Gastrocnemius medialis (tissue), 4 donors: ENCODE measurements around the gene FANCC. TPM values are rescaled to one million over a fixed set of nuclear protein-coding genes. Genes with fewer than 3 reads are reported as not detected.

Experiments used
- ATAC-seq, 2 donors: fragments of 150-250 bp; one replicate each; pipeline ENCODE4 v1.9.1; 2016
- DNase-seq, 2 donors: peaks; one replicate each; pipeline ENCODE4 v3.0.0-alpha.2; 2019
- H3K27ac ChIP-seq, 4 donors: fragments of 200-600 bp; sonication (generic); 1 replicate in 1 of 4; 2 replicates in 3 of 4; pipeline ENCODE4 v1.5.1; 2016 to 2018; ENCODE audit warnings: mild to moderate bottlenecking in 2 of 4, moderate library complexity in 1 of 4
- H3K27me3 ChIP-seq, 3 donors: fragments of 200-600 bp; sonication (generic) in 2 of 3; 1 replicate in 1 of 3; 2 replicates in 2 of 3; pipeline versions ENCODE4 v1.5.1 to v1.6.0; 2016 to 2019; ENCODE audit warnings: mild to moderate bottlenecking in 1 of 3, moderate library complexity in 1 of 3
- H3K36me3 ChIP-seq, 2 donors: fragments of 200-600 bp; sonication (generic) in 1 of 2; one replicate each; pipeline ENCODE4 v1.5.1; 2017 to 2018
- H3K4me1 ChIP-seq, 2 donors: fragments of 200-600 bp; sonication (generic) in 1 of 2; one replicate each; pipeline ENCODE4 v1.5.1; 2016 to 2017; ENCODE audit warnings: mild to moderate bottlenecking in 2 of 2
- H3K4me3 ChIP-seq, 4 donors: fragments of 200-600 bp; sonication (generic) in 3 of 4; 1 replicate in 1 of 4; 2 replicates in 3 of 4; pipeline ENCODE4 v1.5.1; 2016 to 2019; ENCODE audit warnings: mild to moderate bottlenecking in 2 of 4
- H3K9me3 ChIP-seq, 3 donors: fragments of 200-600 bp; sonication (generic) in 2 of 3; 1 replicate in 1 of 3; 2 replicates in 2 of 3; pipeline ENCODE4 v1.5.1; 2016 to 2019
- CTCF ChIP-seq, 5 experiments: fragments of 450-650 bp in 3 of 5; fragments of 200-600 bp in 2 of 5; sonication (generic) in 2 of 5; IDR thresholded peaks in 4 of 5; conservative IDR thresholded peaks in 1 of 5; 1 replicate in 4 of 5; 2 replicates in 1 of 5; pipeline ENCODE4 v1.5.1; 2016 to 2019; ENCODE audit warnings: antibody characterized with exemption in 5 of 5, mild to moderate bottlenecking in 3 of 5, moderate library complexity in 3 of 5
- POLR2A ChIP-seq, 2 donors: fragments of 450-650 bp; IDR thresholded peaks; one replicate each; pipeline ENCODE4 v1.6.1; 2017; ENCODE audit warnings: antibody characterized with exemption in 2 of 2, mild to moderate bottlenecking in 2 of 2, moderate library complexity in 2 of 2
- in situ Hi-C, 4 donors: fragments of 200-750 bp; cut with MboI; loops; one replicate each; pipeline versions ENCODE4 v1.15.0 to v1.8.0; 2017; ENCODE audit warnings: low sequenced_read_pairs in 4 of 4
- intact Hi-C: fragments of 100-400 bp; cut with DNase I; formaldehyde crosslinking; loops from one replicate; pipeline ENCODE4 v1.15.1; 2023; ENCODE audit warnings: low total_unique reads
- total RNA-seq, 4 donors: library from RNA; depleted of rRNA; stranded (reverse); fragments of >200 nt; gene quantifications; one replicate each; pipeline versions ENCODE4 v1.1.0 to v1.2.3, GENCODE V29; 2016

The FANCC gene
- total RNA-seq, 4 donors from 2014 or later: 1.2 to 4.8 (median 2.5) TPM

GRCh38 chr9:95307538-95307937, 10.0 kb downstream of the FANCC start:
- Histone ChIP-seq H3K27me3 (no peaks in the 10 kb centered on the region), H3K9me3 (no peaks in the 10 kb centered on the region), H3K36me3 (no peaks in the 10 kb centered on the region), H3K27ac (no peak overlapping the region), H3K4me1 (peaks cover 0 to 6% of the 10 kb centered on the region in 2 donors), H3K4me3 (no peak overlapping the region)
- intact Hi-C loops: no loop called here
- TF ChIP-seq POLR2A (IDR thresholded peaks at IDR 0.05) (no peak), CTCF (IDR thresholded peaks at IDR 0.05 in 4 of 5, conservative IDR thresholded peaks at IDR 0.05 in 1 of 5) (no peak)
- in situ Hi-C loops: loop anchor here in 2 of 4 donors (25.0 kb wide), 1 partner anchor 205 kb away; the partner anchor contains the start of gene PTCH1 (in 2 of the 2)
- no peak for DNase-seq
- ATAC-seq: no peak

DNA sequence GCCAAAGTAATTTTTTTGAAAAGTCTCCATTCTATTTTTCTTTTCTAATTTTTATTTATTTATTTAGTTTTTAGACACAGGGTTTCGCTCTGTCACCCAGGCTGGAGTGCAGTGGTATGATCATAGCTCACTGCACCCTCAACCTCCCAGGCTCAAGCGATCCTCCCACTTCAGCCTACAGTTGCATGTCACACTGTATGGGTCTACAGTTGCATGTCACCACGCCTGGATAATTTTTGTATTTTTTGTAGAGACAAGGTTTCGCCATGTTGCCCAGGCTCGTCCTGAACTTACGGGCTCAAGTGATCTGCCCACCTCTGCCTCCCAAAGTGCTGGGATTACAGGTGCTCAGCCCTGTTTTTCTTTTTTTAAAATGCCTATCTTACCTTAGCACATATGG, 10.7 kb downstream of the FANCC start:
- ATAC-seq (no peak), DNase-seq (no peak)
- Histone ChIP-seq H3K27me3 (no peaks in the 10 kb centered on the region), H3K36me3 (no peaks in the 10 kb centered on the region), H3K4me1 (peaks cover 0 to 6% of the 10 kb centered on the region in 2 donors), H3K4me3 (no peak overlapping the region), H3K27ac (no peak overlapping the region), H3K9me3 (no peaks in the 10 kb centered on the region)
- TF ChIP-seq CTCF (IDR thresholded peaks at IDR 0.05 in 4 of 5, conservative IDR thresholded peaks at IDR 0.05 in 1 of 5) (no peak), POLR2A (IDR thresholded peaks at IDR 0.05) (no peak)
- in situ Hi-C loops: loop anchor here in 2 of 4 donors (25.0 kb wide), 1 partner anchor 205 kb away; the partner anchor contains the start of gene PTCH1 (in 2 of the 2)
- intact Hi-C loops: no loop called here

- in situ Hi-C loops: loop anchor here in 2 of 4 donors (25.0 kb wide), 1 partner anchor 206 kb away; the partner anchor contains the start of gene PTCH1 (in 2 of the 2)
These were observed 11.6 kb downstream of the FANCC start for GRCh38 chr9:95305770-95306492.

DNA sequence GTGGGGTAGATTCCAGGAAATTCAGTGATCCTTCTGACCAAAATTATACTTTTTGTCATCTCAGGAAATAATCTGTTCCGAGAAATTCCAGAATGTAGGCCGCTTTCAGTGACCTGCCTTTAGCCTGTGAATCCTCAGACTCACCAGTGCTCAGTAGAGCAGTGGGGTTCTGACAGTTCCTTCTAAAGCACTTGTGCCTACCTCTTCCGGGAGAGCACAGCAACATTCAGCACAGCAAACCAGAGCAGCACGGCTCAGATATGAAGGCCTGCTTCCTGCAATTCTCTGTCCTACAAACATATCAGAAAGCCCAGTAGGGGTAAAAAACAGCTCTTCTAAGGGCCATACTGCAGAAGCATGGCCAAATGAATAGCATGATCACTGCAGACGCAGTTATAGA, 15.0 kb downstream of the FANCC start:
- TF ChIP-seq POLR2A (IDR thresholded peaks at IDR 0.05) (no peak), CTCF (IDR thresholded peaks at IDR 0.05 in 4 of 5, conservative IDR thresholded peaks at IDR 0.05 in 1 of 5) (no peak)
- no peak for ATAC-seq
- no peaks in the 10 kb centered on the region for H3K27me3 ChIP-seq
- H3K36me3 ChIP-seq: no peaks in the 10 kb centered on the region
- H3K9me3 ChIP-seq: no peaks in the 10 kb centered on the region
- H3K4me3 ChIP-seq: no peak overlapping the region
- no peak for DNase-seq
- peaks cover 0 to 6% of the 10 kb centered on the region in 2 donors for H3K4me1 ChIP-seq
- intact Hi-C loops (no loop called here), in situ Hi-C loops (loop anchor here in 2 of 4 donors (25.0 kb wide), 1 partner anchor 210 kb away; the partner anchor contains the start of gene PTCH1 (in 2 of the 2))
- no peak overlapping the region for H3K27ac ChIP-seq

More at GRCh38 chr9:95305770-95306492, 11.6 kb downstream of the FANCC start:
- ATAC-seq (no peak), DNase-seq (no peak)
- Histone ChIP-seq H3K27me3 (no peaks in the 10 kb centered on the region), H3K27ac (no peak overlapping the region), H3K9me3 (no peaks in the 10 kb centered on the region), H3K4me1 (peaks cover 0 to 6% of the 10 kb centered on the region in 2 donors), H3K36me3 (no peaks in the 10 kb centered on the region), H3K4me3 (no peak overlapping the region)
- intact Hi-C loops: no loop called here
- TF ChIP-seq POLR2A (IDR thresholded peaks at IDR 0.05) (no peak), CTCF (IDR thresholded peaks at IDR 0.05 in 4 of 5, conservative IDR thresholded peaks at IDR 0.05 in 1 of 5) (no peak)
